NCI-H128 (cell line): Measurements from ENCODE around the gene TAF5L.
"Not testable (repeated sequence)": the region's sequence is repeated elsewhere in the genome, so short reads cannot be mapped to it uniquely, and the experiment has no call there.

Experiments used
- DNase-seq: peaks from one replicate; lab custom pipeline; 2025; ENCODE audit not compliant: unreplicated experiment; lab: John Stamatoyannopoulos, UW

The TAF5L gene

DNA sequence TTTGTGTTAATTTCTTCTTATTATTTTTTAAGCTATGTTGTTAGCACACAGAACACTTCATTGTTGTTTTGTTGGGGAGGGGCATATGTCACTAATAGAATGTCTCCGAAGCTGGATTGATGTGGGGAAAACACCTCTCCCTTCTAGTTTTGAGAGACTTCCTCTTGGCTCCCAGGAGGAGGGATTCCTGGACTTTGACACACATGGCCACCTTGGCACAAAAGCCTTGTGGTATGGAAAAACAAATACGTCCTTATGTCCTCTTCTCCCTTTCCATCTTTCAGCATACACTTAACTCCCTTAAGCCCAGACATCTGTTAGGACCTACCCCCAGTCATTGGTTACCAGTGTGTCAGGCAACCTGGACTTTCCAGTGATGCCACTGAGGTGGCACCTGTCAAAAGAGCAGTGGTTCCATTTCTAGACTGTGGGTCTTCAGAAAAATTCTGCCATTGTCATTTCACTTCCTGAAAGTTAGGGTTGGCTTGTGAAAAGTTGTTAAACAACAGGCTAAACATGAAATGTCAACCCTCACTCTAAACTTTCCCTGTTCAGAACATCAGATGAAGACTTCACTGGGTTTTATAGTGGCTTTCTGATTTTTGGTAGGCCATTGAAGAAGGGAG is 54.9 kb downstream of the TAF5L start:
- DNase-seq: no peak

- DNase-seq: no peak
Measured at GRCh38 chr1:229570305-229570704, 55.6 kb downstream of the TAF5L start.

- no peak for DNase-seq
Measured at GRCh38 chr1:229567109-229567868, 58.6 kb downstream of the TAF5L start.

- DNase-seq: no peak
Measured at GRCh38 chr1:229563701-229564100, 62.2 kb downstream of the TAF5L start.

DNA sequence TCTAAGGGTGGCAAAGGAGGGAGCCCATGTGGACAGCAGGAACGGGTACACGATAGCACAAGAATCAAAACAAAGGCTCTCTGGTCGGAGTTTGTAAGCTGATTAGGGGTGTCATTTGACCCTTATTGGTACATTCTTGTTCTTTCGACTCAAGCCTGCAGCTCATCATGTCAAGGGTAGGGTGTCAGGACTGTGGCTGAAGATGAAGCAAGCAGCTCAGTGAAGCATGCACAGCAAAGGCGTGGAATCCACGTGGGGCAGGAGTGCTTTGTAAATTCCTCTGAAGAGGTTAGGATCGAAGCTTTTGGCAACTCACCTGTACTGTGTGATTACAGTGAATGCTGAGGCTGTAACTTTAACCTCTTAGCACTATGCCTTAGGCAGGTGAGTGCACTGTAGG is 62.7 kb downstream of the TAF5L start:
- peak; percentile 32 for DNase-seq

- no peak for DNase-seq
Measured at GRCh38 chr1:229562686-229563085, 63.2 kb downstream of the TAF5L start.

DNA sequence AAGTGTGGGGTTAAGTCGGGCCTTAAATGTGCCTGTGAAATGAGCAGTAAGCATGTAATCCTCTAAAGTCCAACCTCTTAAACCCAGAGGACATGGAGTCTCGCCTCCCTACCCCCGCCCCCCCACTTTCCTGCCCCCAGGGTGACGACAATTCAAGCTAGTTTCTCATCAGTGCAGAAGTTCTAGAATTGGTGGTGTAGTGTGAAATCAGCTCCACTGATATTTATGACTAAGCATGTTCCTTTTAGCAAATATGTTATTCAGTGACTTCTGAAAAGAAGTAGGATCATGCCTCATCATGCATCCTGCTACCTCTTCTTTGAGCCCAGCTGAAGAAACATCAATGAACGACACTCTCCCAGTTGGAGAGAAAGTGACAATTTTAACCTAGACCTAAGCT is 64.8 kb downstream of the TAF5L start:
- no peak for DNase-seq

DNA sequence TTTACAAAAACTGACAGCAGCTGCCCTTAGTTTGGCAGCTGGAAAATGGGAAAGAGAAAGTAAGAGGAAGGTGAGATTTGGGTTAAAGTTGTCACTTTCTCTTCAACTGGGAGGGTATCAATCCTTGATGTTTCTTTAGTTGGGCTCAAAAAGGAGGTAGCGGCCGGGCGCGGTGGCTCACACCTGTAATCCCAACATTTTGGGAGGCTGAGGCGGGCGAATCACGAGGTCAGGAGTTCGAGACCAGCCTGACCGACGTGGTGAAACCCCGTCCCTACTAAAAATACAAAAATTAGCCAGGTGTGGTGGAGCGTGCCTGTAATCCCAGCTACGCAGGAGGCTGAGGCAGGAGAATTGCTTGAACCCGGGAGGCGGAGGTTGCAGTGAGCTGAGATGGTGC is 65.8 kb downstream of the TAF5L start:
- DNase-seq: not testable (repeated sequence)

- DNase-seq: not testable (repeated sequence)
Measured at GRCh38 chr1:229559336-229559801, 66.6 kb downstream of the TAF5L start.

GRCh38 chr1:229558460-229559335 is 67.2 kb downstream of the TAF5L start, which contains the start of gene ABCB10:
TSS of gene ABCB10 (minus strand) at chr1:229558707. CDS start at chr1:229558652, 55 bp downstream.
- DNase-seq: peak; percentile 98

DNA sequence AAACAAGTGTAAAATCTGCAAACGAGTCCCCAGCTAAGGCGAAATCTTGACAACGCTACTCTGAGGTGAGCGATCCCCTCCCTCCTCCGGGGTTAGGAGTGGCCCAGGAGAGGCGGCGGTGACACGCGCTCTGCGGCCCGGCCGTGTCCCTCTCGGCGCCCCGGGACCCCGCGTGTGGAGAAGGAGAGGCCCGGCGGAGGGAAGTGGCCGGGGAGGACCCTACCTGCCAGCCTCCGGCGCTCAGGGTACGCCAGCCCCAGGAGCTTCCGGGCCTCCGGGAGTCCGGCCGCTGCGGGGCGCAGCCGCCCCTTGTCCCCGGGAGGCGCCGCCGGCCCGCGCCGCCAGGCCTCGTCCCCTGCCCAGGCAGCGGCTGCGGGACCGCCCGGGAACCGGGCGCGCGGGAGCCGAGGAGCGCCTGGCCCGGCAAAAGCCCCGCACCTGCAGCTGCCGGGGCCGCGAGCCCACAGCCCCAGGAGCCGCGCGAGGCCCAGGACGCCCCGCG is 68.0 kb downstream of the TAF5L start:
- no peak for DNase-seq

DNA sequence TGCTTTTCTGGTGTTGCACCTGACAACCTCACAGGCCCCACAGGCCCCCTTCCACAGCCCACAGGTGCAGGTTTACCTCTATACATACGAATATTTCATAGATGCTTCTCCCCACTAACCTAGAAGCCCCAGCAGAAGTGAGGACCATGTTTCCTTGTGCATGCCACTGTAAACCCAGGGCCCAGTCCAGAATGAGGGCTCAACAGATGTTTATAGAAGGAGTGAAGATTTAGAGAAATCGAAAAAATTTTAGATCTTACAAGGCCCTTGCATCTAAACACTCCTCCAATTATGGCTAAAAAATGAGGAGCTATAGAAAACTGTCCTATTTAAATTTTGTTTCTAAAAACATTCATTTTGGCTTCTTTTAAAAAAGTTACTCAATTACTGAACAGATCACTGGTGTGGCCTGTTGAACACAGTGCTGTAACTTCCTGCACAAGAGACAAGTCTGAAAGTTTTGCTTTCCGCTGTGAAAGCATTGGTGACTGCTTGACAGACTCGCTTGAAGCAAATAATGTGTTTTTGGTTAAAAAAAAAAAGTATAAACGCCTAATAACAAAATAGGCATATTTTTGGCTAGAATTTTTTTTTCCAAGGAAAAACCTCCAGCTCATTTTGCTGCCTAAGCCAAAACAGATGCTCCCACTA is 68.6 kb downstream of the TAF5L start:
- DNase-seq: no peak

- no peak for DNase-seq
Measured at GRCh38 chr1:229554886-229555621, 70.9 kb downstream of the TAF5L start.

DNA sequence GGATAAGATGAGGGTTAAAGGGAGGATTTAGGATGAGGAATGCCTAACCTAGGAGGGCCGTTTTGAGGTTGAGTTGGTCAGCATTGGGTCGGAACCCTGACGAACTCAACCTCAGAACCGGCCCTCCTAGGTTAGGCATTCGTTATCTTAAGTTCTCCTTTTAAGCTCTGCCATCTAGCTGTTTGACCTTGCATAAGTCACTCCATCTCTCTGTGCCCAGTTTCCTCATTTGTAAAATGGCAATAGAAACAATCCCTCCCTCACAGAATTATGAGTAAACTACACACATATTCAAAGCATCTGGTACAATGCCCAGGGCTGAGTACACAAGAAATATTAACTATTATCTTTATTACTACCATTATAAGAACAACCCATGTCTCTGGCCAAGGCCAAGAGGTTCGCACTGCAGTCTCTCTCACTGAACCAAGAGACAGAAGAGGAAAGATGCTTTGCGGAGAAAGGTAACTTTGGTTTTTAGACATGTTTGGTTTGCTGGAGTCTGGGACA is 72.2 kb downstream of the TAF5L start:
- DNase-seq: no peak

DNA sequence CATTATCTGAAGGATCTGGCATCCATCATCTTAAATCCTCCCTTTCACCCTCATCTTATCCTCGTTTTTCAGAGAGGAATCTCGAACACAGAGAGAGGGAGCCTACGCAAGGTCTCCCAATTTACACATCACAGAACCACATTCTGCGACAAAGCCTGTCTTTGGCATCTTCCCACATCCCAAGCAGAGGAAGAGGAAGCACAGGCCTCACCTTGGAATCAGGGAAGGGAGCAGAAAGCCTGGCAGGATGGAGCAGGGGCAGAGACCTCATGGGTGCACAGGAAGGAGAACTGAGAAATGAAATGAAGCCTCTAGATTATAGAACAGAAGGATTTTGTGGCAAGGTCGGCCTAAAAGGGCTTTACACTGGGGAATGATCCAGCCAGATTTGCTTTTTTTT is 73.2 kb downstream of the TAF5L start:
- DNase-seq: no peak

DNA sequence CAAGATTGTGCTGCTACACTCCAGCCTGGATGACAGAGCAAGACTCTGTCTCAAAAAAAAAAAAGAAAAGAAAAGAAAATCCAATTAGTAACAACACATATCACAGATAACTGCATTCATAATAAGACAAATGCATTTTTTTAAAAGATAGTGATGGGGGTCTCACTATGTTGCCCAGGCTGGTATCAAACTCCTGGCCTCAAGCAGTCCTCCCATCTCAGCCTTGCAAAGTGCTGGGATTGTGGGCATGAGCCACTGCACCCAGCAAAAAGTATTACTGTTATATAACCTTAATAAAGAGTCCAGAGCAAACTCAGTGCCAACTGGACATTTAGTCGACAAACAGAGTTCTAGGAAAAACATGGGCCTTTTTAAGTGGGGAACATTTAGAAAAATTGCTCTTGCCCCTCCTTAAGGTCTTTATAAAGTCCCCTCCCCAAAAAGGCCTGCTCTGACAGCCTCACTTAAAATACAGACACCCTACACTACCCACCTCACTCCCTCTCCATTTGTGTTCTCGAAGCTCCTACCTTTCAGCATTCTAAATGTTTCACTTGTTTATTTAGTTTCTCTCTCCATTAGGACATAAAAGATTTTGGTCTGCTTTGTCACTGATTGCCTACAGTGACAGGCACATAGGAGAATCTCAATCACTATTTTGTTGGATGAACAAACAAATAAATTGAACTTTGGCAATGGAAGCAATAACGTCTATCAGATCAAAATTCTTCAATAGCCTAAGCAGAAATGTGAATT is 74.9 kb downstream of the TAF5L start:
- no peak for DNase-seq

DNA sequence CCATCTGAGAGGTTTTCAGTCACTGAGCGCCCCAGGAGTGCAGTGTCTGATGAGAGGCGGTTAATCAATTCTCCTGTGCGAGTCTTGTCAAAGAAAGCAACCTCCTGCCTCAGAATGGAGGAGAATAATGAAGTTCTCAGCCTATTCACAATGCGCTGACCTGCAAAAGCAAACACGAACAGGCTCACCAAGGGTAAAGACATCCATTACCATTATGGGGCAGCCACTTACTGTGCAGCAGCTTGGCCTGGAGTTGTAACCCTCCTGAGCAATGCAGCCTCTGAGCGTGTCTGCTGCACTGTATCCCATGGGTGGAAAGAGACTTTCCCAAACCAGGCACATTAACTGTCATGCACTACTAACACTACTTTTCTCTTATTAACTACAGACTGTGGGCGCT is 78.4 kb downstream of the TAF5L start:
- DNase-seq: no peak

DNA sequence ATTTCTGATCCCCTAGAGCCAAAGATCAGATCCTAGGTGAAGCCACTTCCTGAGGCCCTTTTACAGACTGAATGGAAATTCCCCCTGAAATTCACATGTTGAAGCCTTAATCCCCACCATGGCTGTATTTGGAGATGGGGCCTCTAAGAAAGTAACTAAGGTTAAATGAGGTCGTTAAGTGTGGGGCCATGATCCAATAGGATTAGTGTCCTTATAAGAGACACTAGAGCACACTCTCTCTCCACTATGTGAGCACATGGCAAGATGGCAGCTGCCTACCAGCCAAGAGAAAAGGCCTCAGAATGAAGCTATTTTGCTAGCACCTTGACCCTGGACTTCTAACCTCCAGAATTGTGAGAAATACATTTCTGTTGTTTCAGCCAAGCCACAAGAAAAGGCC is 81.3 kb downstream of the TAF5L start:
- no peak for DNase-seq
